OCI-LY7 (cell line): ENCODE data around the gene C1orf87.

Source experiments
- CTCF ChIP-seq: fragments of 200-600 bp; sonication (generic); conservative IDR thresholded peaks from 2 replicates; pipeline ENCODE4 v1.5.1; 2014; ENCODE audit warnings: mild to moderate bottlenecking, antibody characterized with exemption, low read length, moderate library complexity, mixed read lengths
- EZH2phosphoT487 ChIP-seq: fragments of 200-600 bp; sonication (generic); IDR thresholded peaks from 2 replicates; pipeline ENCODE4 v1.6.1; 2018; ENCODE audit warnings: low read depth, borderline replicate concordance, mild to moderate bottlenecking, mixed run types, antibody characterized with exemption, low read length, moderate library complexity, mixed read lengths

- TF ChIP-seq CTCF: no peak
- no peak for TF ChIP-seq EZH2phosphoT487
Observed at GRCh38 chr1:60073605-60074278, at the start of gene C1orf87.
